HCT116 (cell line): ENCODE data around the gene PEMT. TPM values are rescaled to one million over a fixed set of nuclear protein-coding genes. Genes with fewer than 3 reads are reported as not detected.

ENCODE experiments used
- ATAC-seq: fragments of 200-7000 bp; cut with Tn5 transposase; 2 replicates; pipeline ENCODE4 v1.9.1; 2020; ENCODE audit warnings: mild to moderate bottlenecking, moderate library complexity
- BruUV-seq: library from RNA; stranded (reverse); fragments of 400-500 nt; replicated peaks from 2 replicates; lab custom pipeline; 2021; lab: Mats Ljungman, UMichigan
- CTCF ChIA-PET: fragments of 300-600 bp; sonication (Branson Sonifier 250); formaldehyde crosslinking; loops from one replicate; lab custom pipeline; 2021; ENCODE audit warnings: antibody characterized with exemption; lab: Charles Lee
- POLR2A ChIA-PET: fragments of 300-600, 350-600 bp; sonication (Branson Sonifier 250); formaldehyde crosslinking; loops from one replicate; lab custom pipeline; 2021; ENCODE audit warnings: antibody characterized with exemption; lab: Charles Lee
- RAD21 ChIA-PET, 2 experiments: fragments of 300-600 bp; sonication (Branson Sonifier 250); formaldehyde crosslinking; loops; one replicate each; lab custom pipeline; 2023; ENCODE audit warnings: low total read pairs in 2 of 2; ENCODE audit not compliant: uncharacterized antibody in 2 of 2, unreplicated experiment in 2 of 2, low non-redundant PET in 1 of 2; lab: Charles Lee
- DNase-seq: peaks from one replicate; pipeline ENCODE4 v3.0.0-alpha.2; 2010; ENCODE audit warnings: low read depth, low spot score
- H2AFZ ChIP-seq: fragments of 200-600 bp; shearing (Covaris generic), sonication (generic); 2 replicates; pipeline ENCODE4 v1.6.1; 2017; ENCODE audit warnings: low read depth, mixed run types, mixed read lengths, antibody characterized with exemption, low read length; ENCODE audit not compliant: poor library complexity, severe bottlenecking
- H3K27ac ChIP-seq: 2 replicates; pipeline ENCODE4 v1.5.1; 2012; ENCODE audit warnings: low read depth, low read length
- H3K27me3 ChIP-seq: fragments of 200-600 bp; sonication (generic); 2 replicates; pipeline ENCODE4 v1.6.1; 2016; ENCODE audit warnings: mixed run types, low read length, mixed read lengths; ENCODE audit not compliant: insufficient read depth
- H3K36me3 ChIP-seq, 2 experiments: fragments of 200-500 bp in 1 of 2; fragments of 200-600 bp in 1 of 2; sonication (Bioruptor generic) in 1 of 2; sonication (generic) in 1 of 2; 2 replicates each; pipeline versions ENCODE4 v1.5.1 to v1.6.1; 2014 to 2016; ENCODE audit warnings: low read length in 2 of 2, inconsistent platforms in 1 of 2, mixed read lengths in 1 of 2, mixed run types in 1 of 2; ENCODE audit not compliant: insufficient read depth in 2 of 2, control insufficient read depth in 1 of 2
- H3K4me1 ChIP-seq, 2 experiments: fragments of 200-600 bp in 1 of 2; sonication (generic) in 1 of 2; 2 replicates each; pipeline versions ENCODE4 v1.5.1 to v1.6.1; 2012 to 2017; ENCODE audit warnings: low read length in 2 of 2, inconsistent platforms in 1 of 2, mild to moderate bottlenecking in 1 of 2, mixed read lengths in 1 of 2, mixed run types in 1 of 2, moderate library complexity in 1 of 2; ENCODE audit not compliant: insufficient read depth in 2 of 2, control insufficient read depth in 1 of 2
- H3K4me2 ChIP-seq: fragments of 200-600 bp; sonication (generic); 2 replicates; pipeline ENCODE4 v1.6.1; 2017; ENCODE audit warnings: mixed run types, low read length, mixed read lengths
- H3K4me3 ChIP-seq, 2 experiments: fragments of 200-600 bp in 1 of 2; sonication (generic) in 1 of 2; replicated peaks in 1 of 2; 2 replicates each; pipeline ENCODE4 v1.5.1; 2011 to 2016; ENCODE audit warnings: low read length in 2 of 2, control low read depth in 1 of 2, low read depth in 1 of 2, mild to moderate bottlenecking in 1 of 2, mixed read lengths in 1 of 2, mixed run types in 1 of 2
- H3K79me2 ChIP-seq: fragments of 200-600 bp; sonication (generic); 2 replicates; pipeline ENCODE4 v1.6.1; 2017; ENCODE audit warnings: mild to moderate bottlenecking, mixed run types, low read length, moderate library complexity, mixed read lengths; ENCODE audit not compliant: insufficient read depth
- H3K9ac ChIP-seq: fragments of 200-600 bp; sonication (generic); 2 replicates; pipeline ENCODE4 v1.6.1; 2016; ENCODE audit warnings: low read length, mixed read lengths
- H3K9me2 ChIP-seq: fragments of 200-600 bp; sonication (generic), shearing (Covaris generic); 2 replicates; pipeline ENCODE4 v1.6.1; 2017; ENCODE audit warnings: mixed run types, mild to moderate bottlenecking, moderate library complexity; ENCODE audit not compliant: insufficient read depth
- H3K9me3 ChIP-seq, 2 experiments: fragments of 200-500 bp in 1 of 2; fragments of 200-600 bp in 1 of 2; sonication (Bioruptor generic) in 1 of 2; sonication (generic) in 1 of 2; 2 replicates each; pipeline ENCODE4 v1.6.1; 2014 to 2017; ENCODE audit warnings: low read length in 2 of 2, mixed read lengths in 2 of 2, inconsistent platforms in 1 of 2, low read depth in 1 of 2, mild to moderate bottlenecking in 1 of 2, mixed run types in 1 of 2, moderate library complexity in 1 of 2; ENCODE audit not compliant: control insufficient read depth in 1 of 2, insufficient read depth in 1 of 2
- H4K20me1 ChIP-seq: fragments of 200-600 bp; sonication (generic), shearing (Covaris generic); 2 replicates; pipeline ENCODE4 v1.6.1; 2017; ENCODE audit warnings: mixed run types, mild to moderate bottlenecking, moderate library complexity; ENCODE audit not compliant: insufficient read depth
- ATF3 ChIP-seq: IDR thresholded peaks from 2 replicates; pipeline ENCODE4 v1.6.1; 2012
- CEBPB ChIP-seq: IDR thresholded peaks from 2 replicates; pipeline ENCODE4 v1.6.1; 2012; ENCODE audit warnings: low read depth
- EGR1 ChIP-seq: IDR thresholded peaks from 2 replicates; pipeline ENCODE4 v1.6.1; 2012; ENCODE audit warnings: low read depth
- ELF1 ChIP-seq: IDR thresholded peaks from 2 replicates; pipeline ENCODE4 v1.6.1; 2012; ENCODE audit warnings: low read depth, borderline replicate concordance
- FOSL1 ChIP-seq: IDR thresholded peaks from 2 replicates; pipeline ENCODE4 v1.6.1; 2012; ENCODE audit warnings: low read depth
- POLR2A ChIP-seq: IDR thresholded peaks from 2 replicates; pipeline ENCODE4 v1.7.0; 2011; ENCODE audit warnings: borderline replicate concordance; ENCODE audit not compliant: insufficient read depth, insufficient read length; ENCODE audit errors: extremely low read depth
- POLR2AphosphoS5 ChIP-seq: IDR thresholded peaks from 2 replicates; pipeline ENCODE4 v1.6.1; 2011; ENCODE audit warnings: mild to moderate bottlenecking, low read depth, low read length, moderate library complexity
- REST ChIP-seq: IDR thresholded peaks from 2 replicates; pipeline ENCODE4 v1.6.1; 2012; ENCODE audit warnings: low read depth
- SIN3A ChIP-seq: IDR thresholded peaks from 2 replicates; pipeline ENCODE4 v1.6.1; 2012; ENCODE audit warnings: low read depth
- SP1 ChIP-seq: IDR thresholded peaks from 2 replicates; pipeline ENCODE4 v1.6.1; 2012; ENCODE audit warnings: low read depth
- TCF7L2 ChIP-seq: IDR thresholded peaks from 2 replicates; pipeline ENCODE4 v1.7.0; 2011; ENCODE audit warnings: borderline replicate concordance, inconsistent platforms; ENCODE audit not compliant: insufficient read depth, insufficient read length; ENCODE audit errors: extremely low read depth
- ZNF274 ChIP-seq: fragments of 200-500 bp; sonication (Bioruptor generic); IDR thresholded peaks from 2 replicates; pipeline ENCODE4 v1.6.1; 2014; ENCODE audit warnings: mild to moderate bottlenecking, low read depth, low read length, inconsistent platforms
- intact Hi-C: fragments of 100-400 bp; cut with micrococcal nuclease; formaldehyde crosslinking; loops from 2 replicates; pipeline ENCODE4 v1.10.0; 2022
- total RNA-seq: library from RNA; stranded (reverse); gene quantifications from one replicate; pipeline ENCODE4 v1.2.1, GENCODE V29; 2021; ENCODE audit not compliant: unreplicated experiment
- TF ChIP-seq, protein P1 (sequence below): IDR thresholded peaks from 2 replicates; pipeline ENCODE4 v1.6.1; 2012
- TF ChIP-seq, protein P2 (sequence below), 3 experiments: fragments of 200-600 bp in 1 of 3; sonication (generic) in 1 of 3; IDR thresholded peaks in 2 of 3; conservative IDR thresholded peaks in 1 of 3; 2 replicates each; pipeline ENCODE4 v1.5.1; 2012 to 2017; ENCODE audit warnings: low read depth in 2 of 3, low read length in 2 of 3, antibody characterized with exemption in 1 of 3, borderline replicate concordance in 1 of 3, control low read depth in 1 of 3, mild to moderate bottlenecking in 1 of 3, mixed read lengths in 1 of 3, mixed run types in 1 of 3, moderate library complexity in 1 of 3; ENCODE audit not compliant: insufficient read depth in 1 of 3
- TF ChIP-seq, protein P3 (sequence below): IDR thresholded peaks from 2 replicates; pipeline ENCODE4 v1.6.1; 2011; ENCODE audit warnings: mild to moderate bottlenecking, low read length, moderate library complexity; ENCODE audit not compliant: insufficient replicate concordance; ENCODE audit errors: extremely low read depth

The PEMT gene
- total RNA-seq, 1 experiment from 2014 or later, result 52.1 TPM

DNA sequence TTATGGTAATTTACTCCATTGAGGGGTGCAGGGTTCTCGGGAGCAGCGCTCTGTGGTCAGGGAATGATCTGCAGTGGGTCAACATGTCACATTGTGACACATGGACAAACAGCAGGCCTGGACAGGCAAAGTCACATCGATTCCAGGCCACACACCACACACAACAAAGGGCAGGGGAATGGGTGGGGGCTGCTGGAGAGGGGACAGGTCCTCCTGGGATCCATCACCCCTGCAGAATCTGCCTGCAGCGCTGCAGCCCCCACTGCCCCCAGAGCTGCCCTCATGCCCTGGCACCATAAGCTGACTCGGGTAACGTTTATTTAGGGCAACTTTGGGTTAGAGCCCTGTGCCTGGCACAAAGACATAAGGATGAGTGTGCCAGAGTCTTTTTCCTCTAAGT is 9.1 kb downstream of the PEMT start:
- no peaks in the 10 kb centered on the region for H3K9me3 ChIP-seq
- TF ChIP-seq, protein P1, sequence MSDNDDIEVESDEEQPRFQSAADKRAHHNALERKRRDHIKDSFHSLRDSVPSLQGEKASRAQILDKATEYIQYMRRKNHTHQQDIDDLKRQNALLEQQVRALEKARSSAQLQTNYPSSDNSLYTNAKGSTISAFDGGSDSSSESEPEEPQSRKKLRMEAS, result no peak
- no peak for TF ChIP-seq REST
- no peak for TF ChIP-seq EGR1
- no peak for TF ChIP-seq ATF3
- no peak for TF ChIP-seq CEBPB
- TF ChIP-seq TCF7L2, result no peak
- no peak for TF ChIP-seq POLR2AphosphoS5
- no peak for TF ChIP-seq POLR2A
- TF ChIP-seq, protein P2, sequence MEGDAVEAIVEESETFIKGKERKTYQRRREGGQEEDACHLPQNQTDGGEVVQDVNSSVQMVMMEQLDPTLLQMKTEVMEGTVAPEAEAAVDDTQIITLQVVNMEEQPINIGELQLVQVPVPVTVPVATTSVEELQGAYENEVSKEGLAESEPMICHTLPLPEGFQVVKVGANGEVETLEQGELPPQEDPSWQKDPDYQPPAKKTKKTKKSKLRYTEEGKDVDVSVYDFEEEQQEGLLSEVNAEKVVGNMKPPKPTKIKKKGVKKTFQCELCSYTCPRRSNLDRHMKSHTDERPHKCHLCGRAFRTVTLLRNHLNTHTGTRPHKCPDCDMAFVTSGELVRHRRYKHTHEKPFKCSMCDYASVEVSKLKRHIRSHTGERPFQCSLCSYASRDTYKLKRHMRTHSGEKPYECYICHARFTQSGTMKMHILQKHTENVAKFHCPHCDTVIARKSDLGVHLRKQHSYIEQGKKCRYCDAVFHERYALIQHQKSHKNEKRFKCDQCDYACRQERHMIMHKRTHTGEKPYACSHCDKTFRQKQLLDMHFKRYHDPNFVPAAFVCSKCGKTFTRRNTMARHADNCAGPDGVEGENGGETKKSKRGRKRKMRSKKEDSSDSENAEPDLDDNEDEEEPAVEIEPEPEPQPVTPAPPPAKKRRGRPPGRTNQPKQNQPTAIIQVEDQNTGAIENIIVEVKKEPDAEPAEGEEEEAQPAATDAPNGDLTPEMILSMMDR (IDR thresholded peaks at IDR 0.05 in 2 of 3, conservative IDR thresholded peaks at IDR 0.05 in 1 of 3; ENCODE audit: borderline replicate concordance in 1 of 3, insufficient read depth in 1 of 3, low read depth in 2 of 3, low read length in 2 of 3), result no peak
- no peak for TF ChIP-seq ELF1
- TF ChIP-seq SIN3A, result no peak
- TF ChIP-seq, protein P3, sequence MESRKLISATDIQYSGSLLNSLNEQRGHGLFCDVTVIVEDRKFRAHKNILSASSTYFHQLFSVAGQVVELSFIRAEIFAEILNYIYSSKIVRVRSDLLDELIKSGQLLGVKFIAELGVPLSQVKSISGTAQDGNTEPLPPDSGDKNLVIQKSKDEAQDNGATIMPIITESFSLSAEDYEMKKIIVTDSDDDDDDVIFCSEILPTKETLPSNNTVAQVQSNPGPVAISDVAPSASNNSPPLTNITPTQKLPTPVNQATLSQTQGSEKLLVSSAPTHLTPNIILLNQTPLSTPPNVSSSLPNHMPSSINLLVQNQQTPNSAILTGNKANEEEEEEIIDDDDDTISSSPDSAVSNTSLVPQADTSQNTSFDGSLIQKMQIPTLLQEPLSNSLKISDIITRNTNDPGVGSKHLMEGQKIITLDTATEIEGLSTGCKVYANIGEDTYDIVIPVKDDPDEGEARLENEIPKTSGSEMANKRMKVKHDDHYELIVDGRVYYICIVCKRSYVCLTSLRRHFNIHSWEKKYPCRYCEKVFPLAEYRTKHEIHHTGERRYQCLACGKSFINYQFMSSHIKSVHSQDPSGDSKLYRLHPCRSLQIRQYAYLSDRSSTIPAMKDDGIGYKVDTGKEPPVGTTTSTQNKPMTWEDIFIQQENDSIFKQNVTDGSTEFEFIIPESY, result no peak
- no peak for TF ChIP-seq SP1
- TF ChIP-seq FOSL1, result no peak
- no peak for TF ChIP-seq ZNF274
- TF ChIP-seq, all 23 proteins: peak for 0
- ATAC-seq (no peak), DNase-seq (no peak)
- Histone ChIP-seq H3K9me2 (no peaks in the 10 kb centered on the region), H3K27ac (no peak overlapping the region), H3K9ac (no peak overlapping the region), H4K20me1 (no peaks in the 10 kb centered on the region), H2AFZ (no peak overlapping the region), H3K36me3 (no peaks in the 10 kb centered on the region), H3K4me3 (no peak overlapping the region), H3K4me2 (0 out of 2 replicates have a peak overlapping the region, but pooled peaks have one; percentile 61), H3K4me1 (peaks cover 10 to 28% of the 10 kb centered on the region in 2 experiments), H3K27me3 (no peaks in the 10 kb centered on the region), H3K79me2 (no peaks in the 10 kb centered on the region; the same call in 1 of the 2 replicates)
- ChIA-PET RAD21 (no interaction called here), POLR2A (no interaction called here), CTCF (no interaction called here)
- intact Hi-C loops, result no loop called here
- no TSS peak for BruUV-seq
